ENCODE measurements around the gene PPP1R3D.

GRCh38 chr20:59911041-59911440 lies 29.1 kb downstream of the PPP1R3D start:
- TF ChIP-seq POLR2AphosphoS5 (IDR thresholded peaks at IDR 0.05; ENCODE audit: low read depth, low read length) = no peak
- TF ChIP-seq EZH2 (IDR thresholded peaks at IDR 0.05) = no peak
- no peak for TF ChIP-seq REST (IDR thresholded peaks at IDR 0.05; ENCODE audit: low read depth)
- no peak for TF ChIP-seq POLR2A (IDR thresholded peaks at IDR 0.05; ENCODE audit: borderline replicate concordance, extremely low read depth, insufficient read depth, insufficient read length)
- no peak for TF ChIP-seq JUND (IDR thresholded peaks at IDR 0.05)
- TF ChIP-seq, protein P1, sequence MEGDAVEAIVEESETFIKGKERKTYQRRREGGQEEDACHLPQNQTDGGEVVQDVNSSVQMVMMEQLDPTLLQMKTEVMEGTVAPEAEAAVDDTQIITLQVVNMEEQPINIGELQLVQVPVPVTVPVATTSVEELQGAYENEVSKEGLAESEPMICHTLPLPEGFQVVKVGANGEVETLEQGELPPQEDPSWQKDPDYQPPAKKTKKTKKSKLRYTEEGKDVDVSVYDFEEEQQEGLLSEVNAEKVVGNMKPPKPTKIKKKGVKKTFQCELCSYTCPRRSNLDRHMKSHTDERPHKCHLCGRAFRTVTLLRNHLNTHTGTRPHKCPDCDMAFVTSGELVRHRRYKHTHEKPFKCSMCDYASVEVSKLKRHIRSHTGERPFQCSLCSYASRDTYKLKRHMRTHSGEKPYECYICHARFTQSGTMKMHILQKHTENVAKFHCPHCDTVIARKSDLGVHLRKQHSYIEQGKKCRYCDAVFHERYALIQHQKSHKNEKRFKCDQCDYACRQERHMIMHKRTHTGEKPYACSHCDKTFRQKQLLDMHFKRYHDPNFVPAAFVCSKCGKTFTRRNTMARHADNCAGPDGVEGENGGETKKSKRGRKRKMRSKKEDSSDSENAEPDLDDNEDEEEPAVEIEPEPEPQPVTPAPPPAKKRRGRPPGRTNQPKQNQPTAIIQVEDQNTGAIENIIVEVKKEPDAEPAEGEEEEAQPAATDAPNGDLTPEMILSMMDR (IDR thresholded peaks at IDR 0.05 in 2 of 3, conservative IDR thresholded peaks at IDR 0.05 in 1 of 3; ENCODE audit: borderline replicate concordance in 1 of 3, insufficient read depth in 1 of 3, low read depth in 2 of 3, low read length in 2 of 3) = no peak
- TF ChIP-seq, protein P2, sequence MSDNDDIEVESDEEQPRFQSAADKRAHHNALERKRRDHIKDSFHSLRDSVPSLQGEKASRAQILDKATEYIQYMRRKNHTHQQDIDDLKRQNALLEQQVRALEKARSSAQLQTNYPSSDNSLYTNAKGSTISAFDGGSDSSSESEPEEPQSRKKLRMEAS (IDR thresholded peaks at IDR 0.05) = no peak
- no peak for TF ChIP-seq EZH2phosphoT487 (IDR thresholded peaks at IDR 0.05; ENCODE audit: borderline replicate concordance)
- TF ChIP-seq ZNF274 (IDR thresholded peaks at IDR 0.05; ENCODE audit: low read depth, low read length) = no peak
- no peak for TF ChIP-seq ATF3 (IDR thresholded peaks at IDR 0.05)
- TF ChIP-seq SIN3A (IDR thresholded peaks at IDR 0.05; ENCODE audit: low read depth) = no peak
- TF ChIP-seq CBX3 (IDR thresholded peaks at IDR 0.05; ENCODE audit: low read depth) = no peak
- TF ChIP-seq CEBPB (IDR thresholded peaks at IDR 0.05; ENCODE audit: low read depth) = no peak
